Lower lobe of right lung (tissue), 2 donors: ENCODE measurements around the gene SEPTIN12. TPM values are rescaled to one million over a fixed set of nuclear protein-coding genes. Genes with fewer than 3 reads are reported as not detected.

Experiments used
- ATAC-seq, 2 donors: fragments of 200-7000 bp; cut with Tn5 transposase; one replicate each; pipeline ENCODE4 v1.9.1; 2020 to 2022; ENCODE audit warnings: mild to moderate bottlenecking in 2 of 2, moderate library complexity in 2 of 2
- DNase-seq: peaks from one replicate; pipeline ENCODE4 v3.0.0-alpha.2; 2020
- H3K27ac ChIP-seq: fragments of 200-600 bp; one replicate; pipeline ENCODE4 v1.8.0; 2022
- H3K27me3 ChIP-seq: fragments of 200-600 bp; one replicate; pipeline ENCODE4 v1.8.0; 2022; ENCODE audit warnings: low read depth
- H3K36me3 ChIP-seq: fragments of 200-600 bp; one replicate; pipeline ENCODE4 v1.8.0; 2022; ENCODE audit warnings: mild to moderate bottlenecking
- H3K4me1 ChIP-seq: fragments of 200-600 bp; one replicate; pipeline ENCODE4 v1.8.0; 2022
- H3K4me3 ChIP-seq: fragments of 200-600 bp; one replicate; pipeline ENCODE4 v1.8.0; 2022; ENCODE audit warnings: mild to moderate bottlenecking
- H3K9me3 ChIP-seq: fragments of 200-600 bp; one replicate; pipeline ENCODE4 v1.8.0; 2022
- CTCF ChIP-seq: fragments of 200-600 bp; IDR thresholded peaks from one replicate; pipeline ENCODE4 v1.8.0; 2022; ENCODE audit warnings: antibody characterized with exemption, mild to moderate bottlenecking
- intact Hi-C: fragments of 100-400 bp; cut with DNase I; formaldehyde crosslinking; loops from one replicate; pipeline ENCODE4 v1.11.0; 2022
- total RNA-seq: library from RNA; stranded (reverse); fragmentation: NEBNext Ultra II Directional; extraction: Animal tissue kit (Norgen Biotek cat#: 25700); gene quantifications from one replicate; pipeline ENCODE4 v1.2.1, GENCODE V29; 2021
- donor health status: DM: no; HTN: yes; CAD: no; lungs with severe emphysema.

Gene SEPTIN12
- total RNA-seq, 1 donor from 2014 or later: not detected

- no peak for TF ChIP-seq CTCF
- Histone ChIP-seq H3K4me3 (no peak overlapping the region), H3K27ac (no peak overlapping the region), H3K27me3 (no peaks in the 10 kb centered on the region), H3K36me3 (peaks cover 16% of the 10 kb centered on the region), H3K4me1 (peaks cover 31% of the 10 kb centered on the region), H3K9me3 (no peaks in the 10 kb centered on the region)
- DNase-seq (no peak), ATAC-seq (no peak)
- intact Hi-C loops: no loop called here
These were observed 11.2 kb upstream of the SEPTIN12 start for GRCh38 chr16:4799171-4799855.

GRCh38 chr16:4798456-4798855 lies 10.3 kb upstream of the SEPTIN12 start:
- Histone ChIP-seq H3K4me3 (no peak overlapping the region), H3K36me3 (peaks cover 14% of the 10 kb centered on the region), H3K27ac (no peak overlapping the region), H3K4me1 (peaks cover 27% of the 10 kb centered on the region), H3K9me3 (no peaks in the 10 kb centered on the region), H3K27me3 (no peaks in the 10 kb centered on the region)
- no peak for TF ChIP-seq CTCF
- intact Hi-C loops: no loop called here
- DNase-seq (no peak), ATAC-seq (no peak)

- intact Hi-C loops: no loop called here
- Histone ChIP-seq H3K36me3 (peaks cover 14% of the 10 kb centered on the region), H3K27ac (no peak overlapping the region), H3K4me3 (no peak overlapping the region), H3K4me1 (peaks cover 21% of the 10 kb centered on the region), H3K9me3 (no peaks in the 10 kb centered on the region), H3K27me3 (no peaks in the 10 kb centered on the region)
- ATAC-seq: no peak
- TF ChIP-seq CTCF: no peak
- no peak for DNase-seq
These were observed 9.7 kb upstream of the SEPTIN12 start for GRCh38 chr16:4797805-4798252.

- no peak for DNase-seq
- no peak for TF ChIP-seq CTCF
- ATAC-seq: no peak
- Histone ChIP-seq H3K27me3 (no peaks in the 10 kb centered on the region), H3K4me3 (no peak overlapping the region), H3K36me3 (peaks cover 14% of the 10 kb centered on the region), H3K9me3 (no peaks in the 10 kb centered on the region), H3K27ac (no peak overlapping the region), H3K4me1 (peaks cover 21% of the 10 kb centered on the region)
- intact Hi-C loops: no loop called here
These were observed 9.0 kb upstream of the SEPTIN12 start for GRCh38 chr16:4796982-4797804.

- H3K4me1 ChIP-seq: peaks cover 11% of the 10 kb centered on the region
- H3K27me3 ChIP-seq: no peaks in the 10 kb centered on the region
- ATAC-seq: no peak
- no peak for TF ChIP-seq CTCF
- H3K9me3 ChIP-seq: no peaks in the 10 kb centered on the region
- intact Hi-C loops: no loop called here
- no peak for DNase-seq
- H3K36me3 ChIP-seq: peaks cover 14% of the 10 kb centered on the region
- peak overlapping the region; percentile 31 for H3K27ac ChIP-seq
- peak overlapping the region; percentile 41 for H3K4me3 ChIP-seq
These were observed 7.9 kb upstream of the SEPTIN12 start for GRCh38 chr16:4795828-4796572.
